Activated naive CD4-positive, alpha-beta T cell treated with anti-CD3 and anti-CD28 coated beads, Interleukin-2, amount 50 U/mL, for 24 hours (primary cell): Measurements from ENCODE around the gene NFIC.
"Not testable (repeated sequence)": the region's sequence is repeated elsewhere in the genome, so short reads cannot be mapped to it uniquely, and the experiment has no call there.

Experiments
- H3K27ac Mint-ChIP-seq: one replicate; pipeline ENCODE4 v1.8.0; 2021; ENCODE audit warnings: mild to moderate bottlenecking, mixed read lengths
- H3K27me3 Mint-ChIP-seq: one replicate; pipeline ENCODE4 v1.8.0; 2021; ENCODE audit warnings: mixed read lengths
- H3K36me3 Mint-ChIP-seq: one replicate; pipeline ENCODE4 v1.8.0; 2021; ENCODE audit warnings: mixed read lengths
- H3K4me1 Mint-ChIP-seq: one replicate; pipeline ENCODE4 v1.8.0; 2021; ENCODE audit warnings: mixed read lengths
- H3K4me3 Mint-ChIP-seq: one replicate; pipeline ENCODE4 v1.8.0; 2021; ENCODE audit warnings: mild to moderate bottlenecking, mixed read lengths
- H3K9me3 Mint-ChIP-seq: one replicate; pipeline ENCODE4 v1.8.0; 2021; ENCODE audit warnings: mixed read lengths

NFIC gene

DNA sequence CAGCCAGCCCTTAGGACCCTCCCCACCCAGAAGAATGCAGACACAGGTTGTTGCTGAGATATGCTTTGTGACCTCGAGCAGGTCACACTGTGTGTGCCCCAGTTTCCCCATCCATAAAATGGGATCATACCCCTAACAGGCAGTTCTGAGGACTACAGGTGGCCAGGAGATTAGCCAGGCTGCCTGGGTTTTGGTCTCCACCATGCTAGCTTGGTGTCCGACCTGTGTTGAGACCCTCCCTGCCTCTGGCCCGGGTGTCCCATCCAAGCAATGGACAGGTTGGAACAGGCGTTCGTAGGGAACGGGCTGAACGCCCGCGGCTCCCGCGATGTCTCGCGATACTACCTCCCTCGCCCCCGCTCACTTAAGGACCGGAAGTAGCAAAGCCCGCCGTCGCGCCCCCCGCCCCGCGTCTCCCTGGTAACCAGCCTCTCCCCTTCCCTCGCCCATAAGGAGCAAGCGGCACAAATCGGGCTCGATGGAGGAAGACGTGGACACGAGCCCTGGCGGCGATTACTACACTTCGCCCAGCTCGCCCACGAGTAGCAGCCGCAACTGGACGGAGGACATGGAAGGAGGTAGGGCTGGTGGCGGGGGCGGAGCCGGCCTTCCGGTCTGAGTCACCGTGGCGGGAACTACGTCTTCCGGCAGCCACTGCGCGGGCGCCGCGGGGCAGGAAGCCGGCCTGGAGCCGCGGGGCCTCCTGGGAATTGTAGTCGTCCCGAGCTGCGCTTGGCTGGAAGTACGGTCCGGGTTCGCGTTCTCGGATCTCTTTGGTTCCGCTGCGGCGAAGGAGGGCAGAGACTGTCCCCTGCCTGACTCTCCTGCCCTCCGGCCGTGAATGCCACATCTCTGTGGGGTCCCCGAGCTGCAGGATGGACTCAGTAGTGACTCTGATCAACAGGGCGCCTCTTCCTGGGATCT, 68.5 kb downstream of the NFIC start:
- H3K9me3 Mint-ChIP-seq: no peaks in the 10 kb centered on the region
- H3K27ac Mint-ChIP-seq: peak overlapping the region; percentile 98
- peak overlapping the region; percentile 96 for H3K4me3 Mint-ChIP-seq
- peaks cover 19% of the 10 kb centered on the region for H3K4me1 Mint-ChIP-seq
- H3K36me3 Mint-ChIP-seq: no peaks in the 10 kb centered on the region
- no peaks in the 10 kb centered on the region for H3K27me3 Mint-ChIP-seq

DNA sequence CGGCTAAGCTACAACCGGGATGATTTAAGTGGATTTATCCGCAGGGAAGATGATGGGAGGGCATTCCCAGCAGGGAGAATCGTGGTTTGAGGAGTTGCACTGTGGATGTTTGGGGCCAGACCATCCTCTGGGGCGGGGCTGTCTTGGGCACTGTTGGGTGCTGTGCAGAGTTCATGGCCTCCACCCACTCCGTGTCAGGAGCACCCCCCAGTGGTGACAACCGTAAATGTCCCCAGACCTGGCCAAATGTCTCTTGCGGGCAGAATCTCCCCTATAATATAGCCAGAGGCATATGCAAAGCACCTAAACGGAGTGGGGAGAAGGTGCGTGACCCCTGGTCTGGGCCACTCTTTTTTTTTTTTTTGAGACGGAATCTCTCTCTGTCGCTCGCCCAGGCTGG, 73.7 kb downstream of the NFIC start:
- no peak overlapping the region for H3K27ac Mint-ChIP-seq
- no peaks in the 10 kb centered on the region for H3K36me3 Mint-ChIP-seq
- H3K27me3 Mint-ChIP-seq: no peaks in the 10 kb centered on the region
- H3K4me1 Mint-ChIP-seq: peaks cover 16% of the 10 kb centered on the region
- H3K9me3 Mint-ChIP-seq: no peaks in the 10 kb centered on the region
- no peak overlapping the region for H3K4me3 Mint-ChIP-seq

DNA sequence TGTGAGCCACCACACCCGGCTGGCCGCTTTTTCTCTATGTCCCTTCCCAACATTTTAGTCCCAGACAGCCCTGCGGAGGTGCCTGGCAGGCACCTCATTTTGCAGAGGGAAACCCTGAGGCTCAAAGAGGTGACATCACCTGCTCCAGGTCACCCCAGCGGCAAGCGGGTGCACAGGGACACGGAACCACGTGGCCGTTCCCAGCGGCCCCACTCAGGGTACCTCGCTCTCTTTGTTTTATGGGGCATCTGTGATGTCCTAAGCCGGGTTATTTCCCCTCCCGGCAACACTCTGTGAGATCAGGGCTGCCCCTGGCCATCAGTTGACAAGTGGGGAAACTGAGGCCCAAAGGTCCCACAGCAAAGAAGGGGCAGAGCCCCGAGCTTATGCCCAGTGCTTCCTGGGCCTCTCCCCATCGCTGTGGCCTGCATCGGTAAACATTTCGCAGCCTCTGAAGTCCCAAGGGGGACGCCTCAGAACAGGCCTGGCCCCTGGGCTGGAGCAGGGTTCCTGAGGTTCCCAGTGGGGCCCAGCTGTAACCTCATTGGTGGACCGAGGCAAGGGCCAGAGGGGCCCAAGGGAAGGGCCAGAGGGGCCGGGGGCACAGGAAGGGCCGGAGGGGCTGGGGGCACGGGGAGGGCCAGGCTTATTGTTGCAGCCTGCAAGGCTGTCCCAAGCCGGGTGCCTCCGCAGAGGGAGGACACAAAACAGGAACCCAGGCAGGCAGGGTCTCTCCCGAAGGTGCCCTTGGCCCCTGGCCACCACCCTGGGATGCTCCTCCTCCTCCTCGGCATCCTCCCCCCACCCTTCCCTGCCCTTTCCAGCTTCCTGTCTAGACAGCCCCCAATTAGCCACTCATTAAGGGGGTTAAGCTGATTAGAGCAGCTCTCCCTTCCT, 75.0 kb downstream of the NFIC start:
- peaks cover 9% of the 10 kb centered on the region for H3K4me1 Mint-ChIP-seq
- no peak overlapping the region for H3K27ac Mint-ChIP-seq
- H3K4me3 Mint-ChIP-seq: no peak overlapping the region
- no peaks in the 10 kb centered on the region for H3K9me3 Mint-ChIP-seq
- no peaks in the 10 kb centered on the region for H3K27me3 Mint-ChIP-seq
- H3K36me3 Mint-ChIP-seq: no peaks in the 10 kb centered on the region

DNA sequence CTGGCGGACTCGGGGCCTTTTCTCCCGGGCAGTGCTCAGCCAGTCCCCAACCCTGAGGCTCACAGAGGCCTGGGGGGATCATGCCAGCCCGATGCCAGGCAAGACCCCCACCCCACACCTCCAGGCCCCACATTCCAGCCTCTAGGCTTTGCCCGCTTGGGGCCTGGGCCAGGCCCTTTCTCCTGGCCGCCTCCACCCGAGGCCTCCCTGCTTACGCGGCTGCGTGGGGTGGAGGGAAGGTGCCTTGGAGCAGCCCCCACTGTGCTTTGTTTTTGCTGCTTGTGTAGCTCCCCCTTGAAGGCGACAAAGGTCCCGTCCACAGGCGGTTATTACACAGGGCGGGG, 75.6 kb downstream of the NFIC start:
- H3K27me3 Mint-ChIP-seq: no peaks in the 10 kb centered on the region

DNA sequence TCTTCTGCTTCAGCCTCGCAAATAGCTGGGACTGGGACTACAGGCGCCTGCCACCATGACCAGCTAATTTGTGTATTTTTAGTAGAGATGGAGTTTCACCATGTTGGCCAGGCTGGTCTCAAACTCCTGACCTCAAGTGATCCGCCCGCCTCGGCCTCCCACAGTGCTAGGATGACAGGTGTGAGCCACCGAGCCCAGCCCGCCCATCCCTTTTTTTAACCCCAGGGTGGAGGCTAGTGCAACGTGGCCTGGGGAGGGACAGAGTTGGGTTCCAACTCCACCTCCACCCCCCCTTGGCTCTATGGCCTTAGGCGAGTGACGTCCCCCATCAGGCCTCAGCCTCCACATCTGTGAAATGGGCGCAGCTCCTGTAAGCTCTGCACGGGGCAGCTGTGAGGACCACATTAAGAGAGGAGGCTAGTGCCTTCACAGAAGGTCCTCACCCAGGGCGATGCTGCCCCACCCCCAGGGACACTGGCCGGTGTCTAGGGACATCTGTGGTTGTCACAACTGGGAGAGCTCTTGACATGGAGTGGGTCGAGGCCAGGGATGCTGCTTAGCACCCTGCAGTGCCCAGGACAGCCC, 76.2 kb downstream of the NFIC start:
- Mint-ChIP-seq H3K36me3 (no peaks in the 10 kb centered on the region), H3K27me3 (no peaks in the 10 kb centered on the region), H3K9me3 (no peaks in the 10 kb centered on the region), H3K27ac (no peak overlapping the region), H3K4me3 (no peak overlapping the region), H3K4me1 (peaks cover 9% of the 10 kb centered on the region)

More for the DNA sequence above, 75.6 kb downstream of the NFIC start:
- no peak overlapping the region for H3K4me3 Mint-ChIP-seq
- H3K9me3 Mint-ChIP-seq: no peaks in the 10 kb centered on the region
- peaks cover 9% of the 10 kb centered on the region for H3K4me1 Mint-ChIP-seq
- H3K27ac Mint-ChIP-seq: no peak overlapping the region
- no peaks in the 10 kb centered on the region for H3K36me3 Mint-ChIP-seq

DNA sequence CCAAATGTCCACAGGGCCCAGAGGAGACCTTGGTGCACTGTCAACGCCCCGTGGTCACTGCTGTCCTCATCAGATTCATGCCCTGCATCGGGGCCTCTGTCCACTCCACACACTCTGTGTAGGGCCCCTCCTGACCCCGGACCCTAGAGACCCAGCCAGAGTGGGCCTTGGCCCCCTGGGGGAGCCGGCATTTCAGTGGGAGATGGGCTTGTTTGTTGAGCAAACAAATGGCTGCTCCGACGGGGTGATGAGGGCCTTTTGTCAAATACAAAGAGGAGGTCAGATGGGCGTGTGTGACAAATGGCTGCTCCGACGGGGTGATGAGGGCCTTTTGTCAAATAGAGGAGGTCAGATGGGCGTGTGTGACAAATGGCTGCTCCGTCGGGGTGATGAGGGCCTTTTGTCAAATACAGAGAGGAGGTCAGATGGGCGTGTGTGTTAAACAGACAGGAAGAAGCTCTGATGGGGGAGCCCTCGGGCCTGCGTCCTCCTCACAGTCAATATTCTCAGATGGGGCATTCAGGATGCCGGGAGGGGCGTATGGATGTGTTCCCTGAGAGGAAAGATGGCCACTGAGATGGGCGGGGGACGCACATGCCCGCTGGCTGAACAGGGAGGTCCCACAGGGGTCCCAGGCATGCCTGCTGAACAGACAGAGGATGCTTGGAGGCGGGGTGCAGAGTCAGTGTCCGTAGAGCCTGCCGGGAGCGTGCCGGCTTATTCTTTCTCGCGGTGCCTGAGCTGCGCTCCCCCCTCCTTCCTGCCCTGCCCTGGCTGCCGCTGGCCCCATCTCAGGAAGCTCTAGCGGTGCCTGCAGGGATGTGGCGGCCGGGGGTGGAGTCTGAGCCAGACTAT, 77.7 kb downstream of the NFIC start:
- Mint-ChIP-seq H3K27ac (no peak overlapping the region), H3K9me3 (no peaks in the 10 kb centered on the region), H3K36me3 (no peaks in the 10 kb centered on the region), H3K4me3 (no peak overlapping the region), H3K27me3 (no peaks in the 10 kb centered on the region), H3K4me1 (peaks cover 9% of the 10 kb centered on the region)

DNA sequence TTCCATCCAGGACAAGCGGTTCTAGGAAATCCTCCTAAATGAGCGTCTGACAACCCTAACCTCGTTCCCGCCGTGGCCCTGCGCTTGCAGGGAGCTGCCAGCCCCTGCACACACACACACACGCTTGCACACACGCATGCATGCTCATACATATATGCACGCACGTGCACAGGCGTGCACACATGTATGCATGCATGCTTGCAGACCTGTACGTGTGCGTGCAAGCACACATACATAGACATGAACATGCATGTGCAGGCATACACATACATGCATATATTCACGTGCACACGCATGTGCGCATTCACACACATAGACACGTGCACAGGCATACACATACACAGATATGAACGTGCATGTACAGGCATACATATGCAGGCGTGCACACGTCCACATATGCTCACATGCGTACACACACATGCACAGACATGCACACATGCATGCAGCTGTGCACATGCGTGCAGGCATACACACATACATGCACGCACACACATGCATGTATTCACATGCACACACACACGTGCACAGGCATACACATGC, 78.4 kb downstream of the NFIC start:
- H3K36me3 Mint-ChIP-seq: no peaks in the 10 kb centered on the region
- H3K9me3 Mint-ChIP-seq: no peaks in the 10 kb centered on the region
- peaks cover 8% of the 10 kb centered on the region for H3K4me1 Mint-ChIP-seq
- H3K27ac Mint-ChIP-seq: no peak overlapping the region
- H3K4me3 Mint-ChIP-seq: no peak overlapping the region
- H3K27me3 Mint-ChIP-seq: no peaks in the 10 kb centered on the region

DNA sequence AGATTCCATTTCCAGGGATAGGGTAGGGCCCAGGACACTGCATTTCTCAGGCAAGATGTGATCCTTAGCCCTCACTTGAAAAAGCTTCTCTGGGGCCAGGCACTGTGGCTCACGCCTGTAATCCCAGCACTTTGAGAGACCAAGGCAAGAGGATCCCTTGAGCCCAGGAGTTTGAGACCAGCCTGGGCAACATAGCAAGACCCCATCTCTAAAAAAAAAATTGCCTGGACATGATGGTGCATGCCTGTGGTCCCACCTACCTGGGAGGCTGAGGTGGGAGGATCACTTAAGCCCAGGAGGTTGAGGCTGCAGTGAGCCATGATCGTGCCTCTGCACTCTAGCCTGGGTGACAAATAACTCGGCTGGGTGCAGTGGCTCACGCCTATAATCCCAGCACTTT, 80.3 kb downstream of the NFIC start:
- H3K9me3 Mint-ChIP-seq, H3K36me3 Mint-ChIP-seq, H3K27me3 Mint-ChIP-seq, H3K4me1 Mint-ChIP-seq, H3K4me3 Mint-ChIP-seq, H3K27ac Mint-ChIP-seq: not testable (repeated sequence)

DNA sequence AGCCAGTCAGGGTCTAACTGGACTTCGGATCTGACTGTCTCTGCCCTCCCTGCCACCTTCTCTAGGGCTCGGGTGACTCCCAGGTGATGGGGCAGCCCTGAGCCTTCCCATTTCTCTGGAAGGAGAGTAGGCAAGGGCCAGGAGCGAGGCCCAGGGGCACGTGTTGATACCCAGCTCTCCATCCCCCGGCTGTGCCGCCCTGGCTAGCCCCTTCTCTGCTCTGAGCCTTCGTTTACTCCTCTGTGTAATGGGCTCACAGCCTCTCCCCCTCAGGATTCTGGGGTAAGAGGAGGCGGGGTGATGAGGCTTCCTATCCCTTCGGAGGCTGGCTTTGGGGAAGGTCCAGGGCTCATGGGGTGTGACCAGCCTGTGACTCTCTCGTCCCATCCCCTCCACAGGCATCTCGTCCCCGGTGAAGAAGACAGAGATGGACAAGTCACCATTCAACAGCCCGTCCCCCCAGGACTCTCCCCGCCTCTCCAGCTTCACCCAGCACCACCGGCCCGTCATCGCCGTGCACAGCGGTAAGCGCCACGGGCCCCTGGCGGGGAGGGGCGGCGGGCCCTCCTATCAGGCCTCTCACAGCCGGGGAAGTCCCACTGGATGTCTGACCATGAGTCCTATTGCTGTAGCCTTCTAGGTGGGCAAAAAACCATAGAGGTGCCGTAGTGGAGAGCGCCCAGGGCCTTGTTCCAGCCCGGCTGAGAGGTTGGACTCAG, 82.4 kb downstream of the NFIC start:
- H3K9me3 Mint-ChIP-seq: no peaks in the 10 kb centered on the region
- H3K36me3 Mint-ChIP-seq: no peaks in the 10 kb centered on the region
- no peak overlapping the region for H3K27ac Mint-ChIP-seq
- no peak overlapping the region for H3K4me3 Mint-ChIP-seq
- H3K27me3 Mint-ChIP-seq: no peaks in the 10 kb centered on the region
- peaks cover 4% of the 10 kb centered on the region for H3K4me1 Mint-ChIP-seq

DNA sequence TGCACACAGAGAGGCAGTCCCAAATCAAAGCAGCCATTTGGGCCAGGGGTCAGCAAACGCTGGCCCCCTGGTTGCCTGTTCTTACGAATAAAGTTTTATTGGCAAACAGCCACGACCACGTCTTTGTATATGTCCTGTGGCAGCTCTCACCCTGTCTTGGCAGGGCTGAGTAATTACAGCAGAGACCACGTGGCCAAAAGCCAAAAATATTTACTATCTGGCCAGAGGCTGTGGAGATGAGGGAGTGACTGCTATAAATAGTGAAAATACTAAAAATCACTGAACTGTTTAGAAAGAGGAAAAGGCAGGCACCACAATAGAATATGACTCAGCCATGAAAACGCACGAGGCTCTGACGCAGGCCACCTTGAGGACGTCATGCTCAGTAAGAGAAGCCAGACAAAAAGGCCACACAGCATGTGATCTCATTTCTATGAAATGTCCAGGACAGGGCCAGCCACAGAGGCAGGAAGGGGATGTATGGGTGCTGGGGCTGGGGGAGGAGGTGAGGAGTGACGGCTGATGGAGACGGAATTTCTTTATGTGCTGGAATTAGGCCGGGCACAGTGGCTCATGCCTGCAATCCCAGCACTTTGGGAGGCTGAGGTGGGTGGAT, 84.5 kb downstream of the NFIC start:
- Mint-ChIP-seq H3K4me1 (no peaks in the 10 kb centered on the region), H3K36me3 (no peaks in the 10 kb centered on the region), H3K9me3 (no peaks in the 10 kb centered on the region), H3K4me3 (no peak overlapping the region), H3K27me3 (no peaks in the 10 kb centered on the region), H3K27ac (no peak overlapping the region)

DNA sequence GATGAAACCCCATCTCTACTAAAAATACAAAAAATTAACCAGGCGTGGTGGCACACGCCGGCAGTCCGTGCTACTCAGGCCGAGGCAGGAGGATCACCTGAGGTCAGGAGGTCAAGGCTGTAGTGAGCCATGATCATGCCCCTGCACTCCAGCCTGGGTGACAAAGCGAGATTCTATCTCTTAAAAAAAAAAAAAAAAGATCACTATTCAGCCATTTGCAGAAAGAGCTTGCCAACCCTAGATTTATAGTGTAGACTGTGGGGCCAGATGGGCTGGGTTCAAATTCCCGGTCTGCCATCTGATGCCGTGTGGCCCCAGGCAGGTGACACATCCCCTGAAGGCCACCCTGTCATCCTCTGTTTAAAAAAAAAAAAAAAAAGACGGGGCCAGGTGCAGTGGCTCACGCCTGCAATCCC, 85.1 kb downstream of the NFIC start:
- Mint-ChIP-seq H3K9me3 (no peaks in the 10 kb centered on the region), H3K27me3 (no peaks in the 10 kb centered on the region), H3K4me3 (no peak overlapping the region), H3K36me3 (no peaks in the 10 kb centered on the region), H3K27ac (no peak overlapping the region), H3K4me1 (no peaks in the 10 kb centered on the region)

DNA sequence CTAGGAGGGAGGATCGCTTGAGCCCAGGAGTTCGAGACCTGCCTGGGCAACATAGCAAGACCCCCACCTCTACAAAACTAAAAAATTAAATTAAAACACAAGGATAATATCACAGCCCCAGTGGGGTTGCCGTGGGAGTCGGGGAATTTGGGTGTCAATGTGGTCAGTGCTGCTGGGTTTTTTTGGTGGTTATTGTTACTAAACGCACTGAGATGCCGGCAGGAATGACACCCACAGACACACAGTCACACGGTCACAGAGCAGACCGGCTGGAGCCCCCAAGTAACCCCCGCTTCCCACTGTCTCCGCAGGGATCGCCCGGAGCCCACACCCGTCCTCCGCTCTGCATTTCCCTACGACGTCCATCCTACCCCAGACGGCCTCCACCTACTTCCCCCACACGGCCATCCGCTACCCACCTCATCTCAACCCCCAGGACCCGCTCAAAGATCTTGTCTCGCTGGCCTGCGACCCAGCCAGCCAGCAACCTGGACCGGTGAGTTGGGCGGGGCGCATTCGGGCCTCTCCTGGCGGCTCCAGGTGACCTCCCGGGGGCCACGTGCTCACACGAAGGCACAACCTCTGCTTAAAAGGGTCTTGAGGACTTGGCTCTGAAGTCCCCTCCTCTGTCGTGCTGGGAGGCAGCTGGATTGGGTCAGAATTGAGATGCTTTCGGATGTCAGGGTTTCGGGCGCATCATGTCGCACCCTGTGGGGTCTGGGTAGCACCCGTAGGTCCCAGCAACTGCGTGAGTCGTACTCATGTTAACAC, 86.0 kb downstream of the NFIC start:
- H3K4me1 Mint-ChIP-seq: no peaks in the 10 kb centered on the region
- H3K9me3 Mint-ChIP-seq: no peaks in the 10 kb centered on the region
- no peaks in the 10 kb centered on the region for H3K27me3 Mint-ChIP-seq
- no peak overlapping the region for H3K27ac Mint-ChIP-seq
- no peak overlapping the region for H3K4me3 Mint-ChIP-seq
- no peaks in the 10 kb centered on the region for H3K36me3 Mint-ChIP-seq

DNA sequence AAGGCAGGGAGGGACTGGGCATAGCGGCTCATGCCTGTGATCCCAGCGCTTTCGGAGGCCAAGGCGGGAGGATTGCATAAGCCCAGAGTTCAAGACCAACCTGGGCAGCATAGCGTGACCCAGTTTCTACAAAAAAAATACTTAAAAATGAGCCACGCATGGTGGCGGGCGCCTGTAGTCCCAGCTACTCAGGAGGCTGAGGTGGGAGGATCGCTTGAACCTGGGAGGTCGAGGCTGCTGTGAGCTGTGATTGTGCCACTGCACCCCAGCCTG, 86.5 kb downstream of the NFIC start:
- H3K27me3 Mint-ChIP-seq, H3K36me3 Mint-ChIP-seq, H3K27ac Mint-ChIP-seq, H3K9me3 Mint-ChIP-seq, H3K4me3 Mint-ChIP-seq, H3K4me1 Mint-ChIP-seq: not testable (repeated sequence)

DNA sequence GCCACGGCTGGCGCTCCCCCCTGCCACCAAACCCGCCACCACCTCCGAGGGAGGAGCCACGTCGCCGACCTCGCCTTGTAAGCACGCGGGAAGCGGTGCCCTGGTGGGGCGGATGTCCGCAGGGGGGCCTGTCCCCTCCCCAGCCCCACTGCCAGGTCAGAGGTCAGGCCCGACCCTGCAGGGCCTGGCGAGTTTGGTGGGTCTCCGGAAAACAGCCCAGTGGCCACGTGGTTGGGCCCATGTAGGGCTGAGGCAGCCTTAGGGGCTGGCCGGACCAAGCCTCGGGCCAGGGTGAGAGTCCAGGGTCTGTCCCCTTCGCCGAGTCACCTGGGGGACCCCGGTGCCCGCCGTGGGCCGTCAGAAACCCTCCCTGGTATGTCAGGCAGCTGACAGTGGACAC, 87.5 kb downstream of the NFIC start:
- no peaks in the 10 kb centered on the region for H3K9me3 Mint-ChIP-seq
- H3K36me3 Mint-ChIP-seq: no peaks in the 10 kb centered on the region
- no peaks in the 10 kb centered on the region for H3K27me3 Mint-ChIP-seq

More for the DNA sequence above, 87.5 kb downstream of the NFIC start:
- Mint-ChIP-seq H3K27ac (no peak overlapping the region), H3K4me3 (no peak overlapping the region), H3K4me1 (no peaks in the 10 kb centered on the region)
